ENCODE data around the gene EPHX1.
"Not testable (repeated sequence)": the region's sequence is repeated elsewhere in the genome, so short reads cannot be mapped to it uniquely, and the experiment has no call there.

Gene EPHX1

DNA sequence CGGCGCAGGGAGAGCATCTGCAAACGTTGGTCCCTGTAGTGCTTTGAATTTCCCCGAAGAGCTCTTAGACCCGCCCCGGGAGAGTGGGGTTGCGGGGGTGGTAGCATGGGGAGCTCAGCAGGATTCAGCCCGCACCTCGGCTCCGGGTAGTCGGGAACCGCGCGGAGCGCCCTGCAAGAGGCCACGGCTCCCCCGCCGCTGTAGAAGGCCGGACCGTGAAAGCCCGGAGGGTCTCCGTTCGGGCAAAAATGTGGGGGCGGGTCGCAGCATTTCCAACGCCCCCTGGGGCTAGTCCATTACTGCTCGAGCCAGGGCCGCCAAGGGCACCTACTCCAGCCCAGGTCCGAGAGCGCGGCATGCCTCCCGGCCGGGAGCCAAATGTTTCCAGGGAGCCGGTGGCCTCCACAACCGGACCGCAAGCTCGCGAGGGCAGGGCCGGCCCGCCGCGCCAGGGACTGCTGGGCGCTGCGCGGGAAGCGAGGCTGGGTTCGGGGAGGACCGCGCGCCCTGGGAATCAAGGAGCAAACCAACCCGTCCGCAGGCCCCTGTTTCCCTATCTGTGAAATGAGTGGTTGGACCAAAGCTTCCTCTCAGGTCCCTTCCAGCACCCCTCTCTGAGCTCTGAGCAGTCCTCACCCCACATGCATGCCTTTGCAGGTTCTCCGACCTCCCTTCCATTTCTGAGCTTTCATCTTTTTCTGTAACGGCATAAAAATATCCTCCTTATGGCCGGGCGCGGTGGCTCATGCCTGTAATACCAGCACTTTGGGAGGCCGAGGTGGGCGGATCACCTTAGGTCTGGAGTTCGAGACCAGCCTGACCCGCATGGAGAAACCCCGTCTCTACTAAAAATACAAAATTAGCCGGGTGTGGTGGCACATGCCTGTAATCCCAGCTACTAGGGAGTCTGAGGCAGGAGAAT is 73.0 kb downstream of the EPHX1 start:
- peak; percentile 28 for DNase-seq

DNA sequence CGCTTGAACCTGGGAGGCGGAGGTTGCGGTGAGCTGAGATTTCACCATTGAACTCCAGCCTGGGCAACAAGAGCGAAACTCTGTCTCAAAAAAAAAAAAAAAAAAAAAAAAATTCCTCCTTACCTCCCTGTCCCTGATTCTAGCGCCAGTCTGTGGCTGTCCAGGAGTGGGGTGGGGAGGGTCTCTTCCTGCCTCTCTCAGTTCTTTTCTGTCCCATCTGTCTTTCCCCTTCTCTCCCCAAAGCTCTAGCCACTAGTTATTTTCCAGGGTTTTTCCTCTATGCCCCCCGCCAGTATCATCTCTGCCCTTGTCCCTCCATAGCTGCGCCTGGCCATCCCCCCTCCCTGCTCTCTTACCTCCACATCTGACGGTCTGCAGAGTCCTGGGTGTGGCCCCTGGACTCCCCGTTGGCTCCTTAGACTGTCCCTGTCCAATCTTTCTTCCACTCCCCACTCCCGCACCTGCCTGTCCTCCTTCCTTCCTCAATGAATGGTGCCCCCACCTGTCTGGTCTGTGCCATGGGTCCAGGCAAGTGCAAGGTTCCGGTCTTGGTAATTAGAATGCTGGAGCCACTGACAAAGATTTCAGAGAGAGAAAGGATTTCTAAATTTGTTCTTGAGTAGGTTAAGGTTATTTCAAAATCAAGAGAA is 73.8 kb downstream of the EPHX1 start:
- no peak for DNase-seq

DNA sequence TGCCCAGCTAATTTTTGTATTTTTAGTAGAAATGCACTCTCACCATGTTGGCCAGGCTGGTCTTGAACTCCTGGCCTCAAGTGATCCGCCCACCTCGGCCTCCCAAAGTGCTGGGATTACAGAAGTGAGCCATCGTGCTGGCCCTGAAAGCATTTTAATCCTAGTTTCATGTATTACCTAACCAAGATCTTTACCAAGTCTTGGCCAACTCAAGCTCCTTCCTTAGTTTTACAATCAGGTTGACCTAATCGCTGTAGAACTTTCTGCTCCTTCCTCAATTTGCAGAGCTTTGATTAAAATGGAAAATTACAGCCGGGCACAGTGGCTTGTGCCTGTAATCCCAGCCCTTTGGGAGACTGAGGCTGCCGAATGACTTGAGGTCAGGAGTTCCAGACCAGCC is 75.4 kb downstream of the EPHX1 start:
- no peak for DNase-seq

DNA sequence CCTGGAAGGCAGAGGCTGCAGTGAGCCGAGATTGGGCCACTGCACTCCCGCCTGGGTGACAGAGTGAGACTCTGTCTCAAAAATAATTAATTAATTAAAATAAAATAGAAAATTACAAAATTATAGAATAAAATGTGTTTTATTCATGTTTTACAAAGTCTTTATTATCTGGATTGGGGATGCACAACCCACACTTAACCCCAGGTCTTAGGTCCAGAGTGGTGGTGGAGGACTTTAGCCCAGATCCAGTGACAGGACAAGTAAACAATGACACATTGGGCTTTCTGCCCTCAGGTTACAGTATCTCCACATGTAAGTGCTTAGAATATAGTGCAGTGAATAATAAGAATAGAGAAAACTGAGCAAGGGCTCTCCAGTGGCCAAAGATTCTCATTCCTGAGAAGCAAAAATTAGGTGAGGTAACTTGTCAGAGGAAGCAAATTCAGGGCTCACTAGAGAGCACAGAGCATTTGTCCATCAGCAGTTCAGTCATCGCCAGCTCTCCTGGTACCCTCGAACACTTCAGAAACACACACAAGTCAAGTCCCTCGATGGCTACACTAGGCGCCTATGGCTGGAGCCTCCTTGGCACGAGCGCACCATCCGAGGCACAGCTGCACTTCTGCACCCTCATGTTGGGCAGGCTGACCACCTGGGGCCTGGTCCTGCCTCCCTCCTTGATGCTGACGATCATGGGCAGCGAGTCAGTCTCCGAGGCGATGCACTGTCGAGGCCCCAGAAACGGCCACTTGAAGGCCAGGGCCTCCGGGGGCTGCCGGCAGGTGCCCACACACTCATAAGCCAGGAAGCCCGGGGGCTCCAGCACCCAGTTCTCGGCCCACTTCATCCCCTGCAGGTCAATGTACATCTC is 76.5 kb downstream of the EPHX1 start:
- no peak for DNase-seq

DNA sequence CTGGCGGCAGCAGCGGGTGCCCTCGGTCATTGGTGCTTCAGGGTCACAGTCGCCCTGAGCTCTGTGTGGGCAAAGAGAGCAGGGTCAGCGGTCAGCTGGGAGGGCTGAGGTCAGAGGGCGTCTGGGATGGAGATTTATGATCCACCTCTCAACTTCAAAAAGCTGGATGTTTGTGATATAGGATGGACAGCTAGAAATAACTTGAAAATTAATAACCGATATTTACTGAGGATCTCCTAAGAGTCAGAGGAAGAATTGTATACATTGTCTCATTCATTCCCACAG is 77.0 kb downstream of the EPHX1 start:
- DNase-seq, result no peak

DNA sequence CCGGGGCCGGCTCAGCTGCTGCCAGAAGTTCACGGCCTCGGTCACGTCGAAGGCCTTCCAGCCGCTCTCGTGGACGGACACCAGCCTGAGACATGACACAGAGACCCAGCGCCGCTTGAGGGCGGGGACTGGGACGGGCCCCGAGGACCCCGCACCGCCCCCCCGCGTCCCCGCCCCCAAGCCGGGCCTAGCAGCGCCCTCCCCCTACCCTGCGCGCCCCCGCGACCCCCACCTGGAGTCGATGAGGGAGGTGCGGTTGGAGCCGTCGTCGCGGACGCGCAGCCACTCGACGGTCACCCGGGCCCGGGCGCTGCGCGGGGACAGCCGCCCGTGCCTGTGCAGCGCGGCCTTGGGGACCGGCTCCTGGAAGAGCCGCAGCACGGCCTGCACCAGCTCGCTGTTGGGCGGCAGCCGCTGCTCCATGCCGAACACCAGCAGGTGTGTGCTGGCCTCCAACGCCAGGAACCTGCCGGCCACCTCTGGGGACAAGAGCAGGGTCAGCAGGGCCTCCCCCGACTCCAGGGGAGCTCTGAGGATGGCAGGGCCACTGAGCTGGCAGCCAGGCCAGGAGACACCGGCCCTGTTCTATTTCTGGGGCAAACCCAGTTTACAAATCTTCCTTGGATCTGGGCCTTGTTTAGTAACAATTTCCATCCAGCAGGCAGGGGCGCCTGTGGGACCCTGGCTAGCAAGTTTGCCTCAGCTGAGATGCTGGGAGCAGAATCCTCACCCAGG is 77.8 kb downstream of the EPHX1 start:
- DNase-seq, result not testable (repeated sequence)

DNA sequence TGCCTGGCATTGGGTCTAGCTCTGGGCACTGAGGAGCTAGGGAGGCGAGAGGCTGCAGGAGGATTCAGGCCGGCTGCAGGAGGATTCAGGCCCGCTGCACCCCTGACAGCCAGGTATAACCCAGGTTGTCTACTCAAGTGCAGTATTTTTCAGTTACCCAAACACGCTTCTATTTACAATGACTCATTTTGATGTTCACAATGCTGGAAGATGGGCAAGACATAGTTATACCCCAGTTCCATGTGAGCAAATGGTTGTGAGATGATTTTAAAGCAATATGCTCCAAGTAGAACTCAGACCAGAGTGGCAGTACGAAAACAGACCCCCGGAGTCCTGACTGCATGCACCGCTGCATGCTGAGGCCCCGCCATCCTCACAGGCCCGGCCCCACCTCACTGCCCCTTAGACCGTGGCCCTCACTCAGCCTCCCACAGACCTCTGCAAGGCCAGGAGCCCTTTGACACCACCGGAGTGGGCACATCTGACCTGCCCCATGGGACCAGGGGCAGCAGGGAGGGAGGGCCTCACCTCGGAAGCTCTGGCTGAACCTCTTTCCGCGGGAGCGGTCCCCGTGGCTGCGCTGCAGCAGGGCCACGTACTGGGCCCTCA is 78.5 kb downstream of the EPHX1 start:
- DNase-seq, result no peak

DNA sequence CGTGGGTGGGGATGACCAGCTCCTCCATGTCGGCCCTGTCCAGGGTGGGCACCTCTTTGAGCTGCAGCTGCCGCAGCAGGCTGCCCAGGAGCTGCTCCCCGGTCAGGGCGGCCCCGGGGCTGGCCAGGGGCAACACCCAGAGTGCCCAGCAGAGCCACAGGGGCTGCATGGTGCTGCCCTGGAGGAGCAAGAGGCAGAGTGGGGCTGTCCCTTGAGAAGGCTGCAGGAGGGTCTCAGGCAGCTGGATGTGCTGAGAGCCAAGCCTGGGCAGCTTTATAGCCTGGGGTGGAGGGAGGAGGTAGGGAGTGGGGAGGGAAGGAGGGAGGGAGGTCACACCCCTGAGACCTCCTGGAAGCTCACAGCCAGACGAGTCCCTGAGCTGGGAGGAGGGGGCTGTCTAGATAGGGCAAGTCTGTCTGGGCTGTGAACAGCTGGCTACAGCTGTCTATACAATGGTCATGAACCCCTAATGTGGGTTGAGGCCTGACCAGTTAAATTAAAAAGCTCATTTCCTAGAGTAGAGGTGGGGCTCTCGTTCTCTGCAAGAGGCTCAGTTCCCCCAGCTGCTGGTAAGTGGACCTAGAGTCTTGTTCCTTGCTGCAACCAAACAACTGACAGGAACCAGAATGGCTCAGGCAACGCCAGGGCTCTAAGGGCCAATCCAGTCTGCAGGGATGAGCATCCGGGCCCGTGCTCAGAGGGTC is 79.1 kb downstream of the EPHX1 start, which contains the start of gene LEFTY1:
TSS of gene LEFTY1 (minus strand) at position 249 of the 704 bp plus-strand sequence. CDS start at position 169, 80 bp downstream.
- DNase-seq, result no peak

DNA sequence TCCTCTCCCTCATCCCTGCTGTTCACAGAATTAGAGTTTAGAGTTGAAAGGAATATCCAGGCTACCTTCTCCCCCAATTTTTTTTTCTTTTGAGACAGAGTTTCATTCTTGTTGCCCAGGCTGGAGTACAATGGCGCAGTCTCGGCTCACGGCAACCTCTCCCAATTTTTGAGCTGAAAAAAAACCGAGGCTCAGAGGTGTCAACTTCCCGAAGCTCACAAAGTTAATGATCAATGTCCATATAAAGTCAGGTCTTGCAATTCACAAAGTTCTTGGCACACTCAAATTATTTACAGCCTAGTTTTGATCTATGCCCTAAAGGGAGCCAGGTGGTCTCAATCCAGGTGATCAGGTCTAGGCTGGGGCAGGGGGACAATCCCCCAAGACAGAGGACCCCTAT is 79.8 kb downstream of the EPHX1 start:
- DNase-seq, result no peak

DNA sequence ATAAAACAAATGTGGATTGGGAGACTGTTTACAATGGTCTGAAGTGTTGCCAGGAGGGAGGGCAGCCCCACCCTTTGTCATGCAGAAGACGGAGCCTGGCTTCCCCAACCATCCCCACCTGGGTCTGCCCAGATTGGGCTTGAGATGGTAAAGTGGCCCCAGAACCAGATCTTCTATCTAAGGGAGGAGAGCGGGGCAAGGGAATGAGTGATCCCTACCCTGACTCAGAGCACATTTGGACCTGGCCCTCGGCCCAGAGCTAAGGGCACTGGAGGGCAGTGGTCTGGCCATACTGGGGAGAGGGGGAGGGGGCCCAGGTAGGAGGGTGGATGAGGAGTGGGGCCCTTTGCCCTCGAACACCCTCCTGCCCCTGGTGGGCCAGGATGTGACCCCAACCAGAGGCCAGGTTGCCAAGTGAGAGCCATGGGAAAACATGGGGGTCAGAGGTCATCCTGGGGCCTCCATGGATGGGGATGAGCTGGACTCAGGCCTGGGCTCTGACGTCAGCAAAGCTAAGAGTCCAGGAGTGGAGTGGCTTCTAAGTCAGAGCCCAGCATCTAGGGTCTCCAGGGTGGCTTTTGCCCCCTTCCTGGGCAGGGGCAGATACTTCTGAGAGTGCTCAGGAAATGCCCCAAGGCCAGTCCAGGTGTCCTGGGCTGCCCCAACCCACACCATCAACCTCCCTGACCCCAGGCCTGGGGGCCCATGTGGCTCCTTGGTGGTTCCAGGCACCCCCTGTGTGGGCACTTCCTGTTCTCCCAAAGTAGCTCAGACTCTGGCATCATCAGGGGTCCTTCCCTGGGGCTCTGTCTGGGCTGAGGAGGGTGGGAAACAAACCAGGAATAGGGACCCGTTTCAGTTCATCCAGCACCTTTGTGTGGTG is 80.7 kb downstream of the EPHX1 start:
- DNase-seq, result no peak

DNA sequence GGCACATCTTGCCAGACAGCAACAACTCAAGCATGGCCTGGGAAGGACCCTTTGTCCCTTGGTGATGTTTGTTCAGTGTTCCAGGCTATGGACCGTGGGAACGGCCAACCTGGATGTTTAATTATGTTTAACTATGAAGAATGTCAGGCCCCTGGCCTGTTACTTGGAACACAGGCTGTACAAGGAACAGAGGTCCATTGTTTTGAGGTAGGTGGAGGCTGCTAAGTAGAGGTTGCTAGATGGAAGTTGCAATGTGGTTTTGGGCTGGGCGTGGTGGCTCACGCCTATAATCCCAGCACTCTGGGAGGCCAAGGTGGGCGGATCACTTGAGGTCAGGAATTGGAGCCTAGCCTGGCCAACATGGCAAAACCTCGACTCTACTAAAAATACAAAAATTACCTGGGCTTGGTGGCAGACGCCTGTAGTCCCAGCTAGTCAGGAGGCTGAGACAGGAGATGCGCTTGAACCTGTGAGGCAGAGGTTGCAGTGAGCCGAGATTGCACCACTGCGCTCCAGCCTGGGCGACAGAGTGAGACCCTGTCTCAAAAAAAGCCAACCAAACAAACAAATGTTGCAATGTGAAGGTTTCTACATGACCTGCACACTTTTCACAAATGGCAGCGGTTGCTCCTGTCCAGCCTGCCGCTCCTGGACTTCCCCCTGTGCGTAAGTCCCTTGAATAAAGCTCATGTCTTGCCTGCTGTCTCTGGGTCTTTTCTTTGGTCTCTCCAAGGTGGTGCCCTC is 81.5 kb downstream of the EPHX1 start:
- no peak for DNase-seq

DNA sequence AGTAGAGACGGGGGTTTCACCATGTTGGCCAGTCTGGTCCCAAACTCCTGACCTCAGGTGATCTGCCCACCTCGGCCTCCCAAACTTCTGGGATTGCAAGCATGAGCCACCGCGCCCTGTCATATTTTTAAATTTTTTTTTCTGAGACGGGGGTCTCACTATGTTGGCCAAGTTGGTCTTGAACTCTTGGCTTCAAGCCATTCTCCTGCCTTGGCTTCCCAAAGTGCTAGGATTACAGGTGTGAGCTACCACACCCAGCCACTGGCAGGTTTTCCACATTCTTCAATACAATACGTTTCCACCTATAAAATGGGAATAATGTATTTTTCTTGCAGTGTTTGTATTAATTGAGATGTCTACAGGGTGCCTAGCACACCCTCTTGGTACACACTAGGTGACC is 82.4 kb downstream of the EPHX1 start:
- no peak for DNase-seq
